Neural cell (in vitro differentiated cells): ENCODE measurements around the gene ZNF747. TPM values are rescaled to one million over a fixed set of nuclear protein-coding genes. Genes with fewer than 3 reads are reported as not detected.

Experiments
- H2AFZ ChIP-seq: fragments of 200-600, 300-800 bp; sonication (generic), shearing (Covaris generic); 2 replicates; pipeline ENCODE4 v1.6.0; 2014; ENCODE audit warnings: low read depth, mild to moderate bottlenecking, antibody characterized with exemption, low read length, moderate library complexity
- H3F3A ChIP-seq: fragments of 200-600 bp; shearing (Covaris generic); 2 replicates; pipeline ENCODE4 v1.6.1; 2016; ENCODE audit warnings: mild to moderate bottlenecking, moderate library complexity, mixed read lengths, antibody characterized with exemption, low read length; ENCODE audit not compliant: insufficient read depth, poor library complexity, severe bottlenecking
- H3K27ac ChIP-seq: fragments of 200-600, 300-800 bp; sonication (generic), shearing (Covaris generic); 2 replicates; pipeline ENCODE4 v1.5.1; 2014; ENCODE audit warnings: mild to moderate bottlenecking, low read length, moderate library complexity
- H3K27me3 ChIP-seq: fragments of 300-800, 200-600 bp; sonication (generic), shearing (Covaris generic); 2 replicates; pipeline ENCODE4 v1.6.0; 2014; ENCODE audit warnings: mild to moderate bottlenecking, low read depth, low read length, moderate library complexity; ENCODE audit not compliant: insufficient read depth
- H3K36me3 ChIP-seq: fragments of 300-800, 200-600 bp; sonication (generic), shearing (Covaris generic); 2 replicates; pipeline ENCODE4 v1.5.1; 2014; ENCODE audit warnings: mild to moderate bottlenecking, antibody characterized with exemption, low read length, moderate library complexity; ENCODE audit not compliant: insufficient read depth
- H3K4me2 ChIP-seq: fragments of 300-800, 200-600 bp; sonication (generic), shearing (Covaris generic); 2 replicates; pipeline ENCODE4 v1.6.0; 2014; ENCODE audit warnings: mild to moderate bottlenecking, low read length
- H3K4me3 ChIP-seq: fragments of 300-800, 200-600 bp; sonication (generic), shearing (Covaris generic); 2 replicates; pipeline ENCODE4 v1.5.1; 2014; ENCODE audit warnings: mild to moderate bottlenecking, low read length, moderate library complexity
- H3K79me2 ChIP-seq: fragments of 200-600 bp; shearing (Covaris generic); replicated peaks from 2 replicates; pipeline ENCODE4 v1.6.0; 2014; ENCODE audit warnings: mild to moderate bottlenecking, low read length, moderate library complexity; ENCODE audit not compliant: insufficient read depth
- H3K9ac ChIP-seq: fragments of 300-800, 200-600 bp; sonication (generic), shearing (Covaris generic); 2 replicates; pipeline ENCODE4 v1.6.1; 2016; ENCODE audit warnings: mild to moderate bottlenecking, low read length, mixed read lengths
- H3K9me2 ChIP-seq: fragments of 200-600 bp; shearing (Covaris generic); 2 replicates; pipeline ENCODE4 v1.6.1; 2016; ENCODE audit warnings: mild to moderate bottlenecking, low read length, mixed read lengths; ENCODE audit not compliant: insufficient read depth
- H3K9me3 ChIP-seq: fragments of 200-600, 300-800 bp; sonication (generic), shearing (Covaris generic); 2 replicates; pipeline ENCODE4 v1.6.1; 2016; ENCODE audit warnings: mild to moderate bottlenecking, mixed run types, low read length, moderate library complexity, mixed read lengths
- H4K20me1 ChIP-seq: fragments of 200-600 bp; shearing (Covaris generic); 2 replicates; pipeline ENCODE4 v1.6.1; 2016; ENCODE audit warnings: mild to moderate bottlenecking, mixed run types; ENCODE audit not compliant: insufficient read depth
- EP300 ChIP-seq: fragments of 450-650 bp; conservative IDR thresholded peaks from 2 replicates; pipeline ENCODE4 v1.6.1; 2014; ENCODE audit warnings: antibody characterized with exemption, mild to moderate bottlenecking, moderate library complexity; ENCODE audit not compliant: poor library complexity, severe bottlenecking
- EZH2 ChIP-seq: fragments of 200-600, 300-800 bp; shearing (Covaris generic), sonication (generic); IDR thresholded peaks from 2 replicates; pipeline ENCODE4 v1.6.1; 2014; ENCODE audit warnings: antibody characterized with exemption, low read length, borderline replicate concordance, mild to moderate bottlenecking; ENCODE audit not compliant: insufficient read depth, poor library complexity, severe bottlenecking
- MXI1 ChIP-seq: fragments of 450-650 bp; conservative IDR thresholded peaks from 2 replicates; pipeline ENCODE4 v1.6.1; 2014; ENCODE audit warnings: antibody characterized with exemption, mild to moderate bottlenecking; ENCODE audit not compliant: poor library complexity, severe bottlenecking
- POLR2AphosphoS5 ChIP-seq: IDR thresholded peaks from 2 replicates; pipeline ENCODE4 v1.6.1; 2012
- RAD21 ChIP-seq: fragments of 450-650 bp; conservative IDR thresholded peaks from 2 replicates; pipeline ENCODE4 v1.6.1; 2014; ENCODE audit warnings: antibody characterized with exemption, mild to moderate bottlenecking, moderate library complexity
- SMC3 ChIP-seq: fragments of 450-650 bp; conservative IDR thresholded peaks from 2 replicates; pipeline ENCODE4 v1.6.1; 2014; ENCODE audit warnings: antibody characterized with exemption, mild to moderate bottlenecking, moderate library complexity; ENCODE audit not compliant: poor library complexity
- TAF1 ChIP-seq: IDR thresholded peaks from 2 replicates; pipeline ENCODE4 v1.6.1; 2012; ENCODE audit warnings: low read depth
- polyA plus RNA-seq: library from polyadenylated mRNA; depleted of rRNA; stranded (reverse); fragments of >200 nt; gene quantifications from 2 replicates; pipeline ENCODE4 v1.2.3, GENCODE V29; 2014
- TF ChIP-seq, protein P1 (sequence below): fragments of 450-650 bp; IDR thresholded peaks from 2 replicates; pipeline ENCODE4 v1.5.1; 2014; ENCODE audit warnings: antibody characterized with exemption, mild to moderate bottlenecking, moderate library complexity; ENCODE audit not compliant: poor library complexity, severe bottlenecking
- TF ChIP-seq, protein P2 (sequence below): IDR thresholded peaks from 2 replicates; pipeline ENCODE4 v1.6.1; 2012; ENCODE audit warnings: borderline replicate concordance

Gene ZNF747
- polyA plus RNA-seq, 1 donor from 2014 or later: 5.7 TPM

DNA sequence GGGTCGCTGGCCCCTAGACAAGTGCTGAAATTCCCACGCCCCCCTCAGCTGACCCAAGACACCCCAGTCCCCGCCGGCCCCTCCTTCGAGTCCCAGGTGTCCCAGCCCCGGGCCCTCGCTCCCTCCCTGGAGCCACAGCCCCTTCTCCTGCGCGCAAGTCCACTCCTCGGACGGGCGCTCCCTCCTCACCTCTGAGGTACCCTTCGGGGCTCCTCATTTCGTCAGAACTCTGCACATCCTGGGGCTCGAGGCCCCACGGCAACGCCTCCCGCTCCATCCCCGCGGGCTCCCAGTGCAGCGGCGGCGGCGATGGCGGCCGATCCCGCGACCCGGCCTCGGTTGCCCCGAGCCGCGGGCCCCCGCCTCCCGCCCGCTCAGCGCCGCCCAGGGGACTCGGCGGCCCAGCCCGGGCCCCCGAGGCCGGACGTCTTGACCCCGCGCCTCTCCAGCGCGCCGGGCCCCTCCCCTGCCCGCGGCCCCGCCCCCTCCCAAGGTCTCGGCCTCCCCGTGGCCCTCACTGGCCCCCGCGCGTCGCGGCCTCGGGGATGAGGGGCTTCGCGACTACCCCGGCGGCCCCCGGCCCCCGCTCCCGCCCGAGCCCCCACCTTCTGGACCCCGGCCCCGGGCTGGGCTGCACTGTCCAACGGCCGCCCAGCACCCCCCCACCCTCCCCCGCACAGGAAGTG, 8.4 kb downstream of the ZNF747 start, which contains the start of gene ZNF768:
Gene ZNF768, minus strand, starts transcription at position 430 of the 686 bp plus-strand sequence. Its CDS starts 153 bp downstream, at position 277.
- Histone ChIP-seq H3K4me3 (peak within 1 kb of the TSS; percentile 97), H3F3A (no peaks in the 10 kb centered on the region), H3K9ac (peak within 1 kb of the TSS; percentile 94), H3K4me2 (peak within 1 kb of the TSS; percentile 53), H4K20me1 (no peaks in the 10 kb centered on the region), H3K9me2 (no peaks in the 10 kb centered on the region), H3K27me3 (no peaks in the 10 kb centered on the region), H3K79me2 (peaks cover 5% of the 10 kb centered on the region), H3K36me3 (no peaks in the 10 kb centered on the region), H3K9me3 (no peaks in the 10 kb centered on the region), H3K27ac (peak within 1 kb of the TSS; percentile 94), H2AFZ (peak within 1 kb of the TSS; percentile 83)
- TF ChIP-seq EP300 (no peak), MXI1 (no peak), POLR2AphosphoS5 (no peak), SMC3 (no peak), TAF1 (no peak), EZH2 (no peak), RAD21 (no peak)
- TF ChIP-seq, protein P1, sequence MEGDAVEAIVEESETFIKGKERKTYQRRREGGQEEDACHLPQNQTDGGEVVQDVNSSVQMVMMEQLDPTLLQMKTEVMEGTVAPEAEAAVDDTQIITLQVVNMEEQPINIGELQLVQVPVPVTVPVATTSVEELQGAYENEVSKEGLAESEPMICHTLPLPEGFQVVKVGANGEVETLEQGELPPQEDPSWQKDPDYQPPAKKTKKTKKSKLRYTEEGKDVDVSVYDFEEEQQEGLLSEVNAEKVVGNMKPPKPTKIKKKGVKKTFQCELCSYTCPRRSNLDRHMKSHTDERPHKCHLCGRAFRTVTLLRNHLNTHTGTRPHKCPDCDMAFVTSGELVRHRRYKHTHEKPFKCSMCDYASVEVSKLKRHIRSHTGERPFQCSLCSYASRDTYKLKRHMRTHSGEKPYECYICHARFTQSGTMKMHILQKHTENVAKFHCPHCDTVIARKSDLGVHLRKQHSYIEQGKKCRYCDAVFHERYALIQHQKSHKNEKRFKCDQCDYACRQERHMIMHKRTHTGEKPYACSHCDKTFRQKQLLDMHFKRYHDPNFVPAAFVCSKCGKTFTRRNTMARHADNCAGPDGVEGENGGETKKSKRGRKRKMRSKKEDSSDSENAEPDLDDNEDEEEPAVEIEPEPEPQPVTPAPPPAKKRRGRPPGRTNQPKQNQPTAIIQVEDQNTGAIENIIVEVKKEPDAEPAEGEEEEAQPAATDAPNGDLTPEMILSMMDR: no peak
- TF ChIP-seq, protein P2, sequence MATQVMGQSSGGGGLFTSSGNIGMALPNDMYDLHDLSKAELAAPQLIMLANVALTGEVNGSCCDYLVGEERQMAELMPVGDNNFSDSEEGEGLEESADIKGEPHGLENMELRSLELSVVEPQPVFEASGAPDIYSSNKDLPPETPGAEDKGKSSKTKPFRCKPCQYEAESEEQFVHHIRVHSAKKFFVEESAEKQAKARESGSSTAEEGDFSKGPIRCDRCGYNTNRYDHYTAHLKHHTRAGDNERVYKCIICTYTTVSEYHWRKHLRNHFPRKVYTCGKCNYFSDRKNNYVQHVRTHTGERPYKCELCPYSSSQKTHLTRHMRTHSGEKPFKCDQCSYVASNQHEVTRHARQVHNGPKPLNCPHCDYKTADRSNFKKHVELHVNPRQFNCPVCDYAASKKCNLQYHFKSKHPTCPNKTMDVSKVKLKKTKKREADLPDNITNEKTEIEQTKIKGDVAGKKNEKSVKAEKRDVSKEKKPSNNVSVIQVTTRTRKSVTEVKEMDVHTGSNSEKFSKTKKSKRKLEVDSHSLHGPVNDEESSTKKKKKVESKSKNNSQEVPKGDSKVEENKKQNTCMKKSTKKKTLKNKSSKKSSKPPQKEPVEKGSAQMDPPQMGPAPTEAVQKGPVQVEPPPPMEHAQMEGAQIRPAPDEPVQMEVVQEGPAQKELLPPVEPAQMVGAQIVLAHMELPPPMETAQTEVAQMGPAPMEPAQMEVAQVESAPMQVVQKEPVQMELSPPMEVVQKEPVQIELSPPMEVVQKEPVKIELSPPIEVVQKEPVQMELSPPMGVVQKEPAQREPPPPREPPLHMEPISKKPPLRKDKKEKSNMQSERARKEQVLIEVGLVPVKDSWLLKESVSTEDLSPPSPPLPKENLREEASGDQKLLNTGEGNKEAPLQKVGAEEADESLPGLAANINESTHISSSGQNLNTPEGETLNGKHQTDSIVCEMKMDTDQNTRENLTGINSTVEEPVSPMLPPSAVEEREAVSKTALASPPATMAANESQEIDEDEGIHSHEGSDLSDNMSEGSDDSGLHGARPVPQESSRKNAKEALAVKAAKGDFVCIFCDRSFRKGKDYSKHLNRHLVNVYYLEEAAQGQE: no peak

DNA sequence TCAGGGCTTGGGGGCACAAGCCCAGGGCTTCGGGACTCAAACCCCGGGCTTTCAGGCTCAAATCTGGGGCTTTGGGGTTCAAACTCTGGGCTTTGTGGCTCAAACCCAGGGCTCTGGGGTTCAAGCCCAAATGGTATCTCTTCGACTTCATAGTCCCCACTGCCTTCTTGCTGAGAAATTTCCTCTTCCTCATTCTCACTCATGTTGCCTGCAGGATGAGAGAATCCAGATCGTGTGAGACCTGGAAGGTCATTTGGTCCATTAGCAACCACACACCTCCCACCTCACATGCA, 8.9 kb downstream of the ZNF747 start:
- Histone ChIP-seq H3K9me2 (no peaks in the 10 kb centered on the region), H3K9me3 (no peaks in the 10 kb centered on the region), H3K79me2 (peaks cover 5% of the 10 kb centered on the region), H4K20me1 (no peaks in the 10 kb centered on the region), H3K27ac (peak overlapping the region; percentile 72), H3K4me3 (peak overlapping the region; percentile 97), H3K9ac (peak overlapping the region; percentile 94), H3K27me3 (no peaks in the 10 kb centered on the region), H3K36me3 (no peaks in the 10 kb centered on the region), H3F3A (no peaks in the 10 kb centered on the region), H2AFZ (peak overlapping the region; percentile 33), H3K4me2 (peak overlapping the region; percentile 52)
- TF ChIP-seq, protein P2: no peak
- TF ChIP-seq POLR2AphosphoS5: no peak
- TF ChIP-seq RAD21: no peak
- TF ChIP-seq EP300: no peak
- no peak for TF ChIP-seq MXI1
- TF ChIP-seq, protein P1: no peak
- no peak for TF ChIP-seq SMC3
- TF ChIP-seq EZH2: no peak
- no peak for TF ChIP-seq TAF1
